ENCODE results near the gene MAN2B2. TPM values are rescaled to one million over a fixed set of nuclear protein-coding genes. Genes with fewer than 3 reads are reported as not detected.

MAN2B2 gene
- 10 to 100 TPM; 30.7 to 31.1 TPM for total RNA-seq

- peaks cover 4% of the 10 kb centered on the region for H3K36me3 ChIP-seq
- TF ChIP-seq CTCF (IDR thresholded peaks at IDR 0.05), result no peak
- H3K4me3 ChIP-seq, result peak within 1 kb of the TSS; percentile 70
- intact Hi-C loops (cut with DNase I), result no loop called here
- H3K9me3 ChIP-seq, result no peaks in the 10 kb centered on the region
- H3K9ac ChIP-seq (ENCODE audit: low read depth in 2 of 2, low read length in 2 of 2), result peak within 1 kb of the TSS; percentile 92 to 99
- peaks cover 7% of the 10 kb centered on the region for H3K4me1 ChIP-seq
- H3K27ac ChIP-seq, result peak within 1 kb of the TSS; percentile 23
- peak; percentile 92 for DNase-seq
- H3K27me3 ChIP-seq, result no peaks in the 10 kb centered on the region
These were observed at the start of gene MAN2B2 for GRCh38 chr4:6574747-6575502. Gene MAN2B2, plus strand, starts transcription at chr4:6575189. Its CDS starts 22 bp downstream, at chr4:6575211.

- no peak for TF ChIP-seq CTCF (IDR thresholded peaks at IDR 0.05)
- Histone ChIP-seq H3K4me3 (no peak overlapping the region), H3K9ac (ENCODE audit: low read depth in 2 of 2, low read length in 2 of 2) (no peak overlapping the region), H3K36me3 (no peaks in the 10 kb centered on the region), H3K4me1 (no peaks in the 10 kb centered on the region), H3K27me3 (no peaks in the 10 kb centered on the region), H3K27ac (no peak overlapping the region), H3K9me3 (no peaks in the 10 kb centered on the region)
- intact Hi-C loops (cut with DNase I), result no loop called here
- DNase-seq, result no peak
These were observed 49.5 kb upstream of the MAN2B2 start for GRCh38 chr4:6525474-6525873.

DNA sequence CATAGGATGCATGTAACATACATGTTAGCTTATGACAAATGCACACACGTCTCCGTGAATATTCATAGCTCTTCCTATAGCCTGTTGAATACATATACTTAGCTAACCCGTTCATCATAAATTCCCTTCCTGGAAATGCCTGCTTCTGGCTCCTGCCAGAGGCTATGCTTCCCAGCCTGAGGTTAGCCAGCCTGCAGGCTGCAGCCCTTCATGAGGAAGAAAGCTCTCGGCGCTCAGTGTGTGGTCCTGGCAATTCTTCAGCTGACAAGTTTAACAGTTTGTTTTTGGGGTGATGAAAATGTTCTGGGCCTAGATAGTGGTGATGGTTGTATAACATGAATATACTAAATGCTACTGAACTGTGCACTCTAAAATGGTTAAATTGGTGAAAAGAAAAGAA, 48.8 kb upstream of the MAN2B2 start:
- Histone ChIP-seq H3K9ac (ENCODE audit: low read depth in 2 of 2, low read length in 2 of 2) (no peak overlapping the region), H3K4me1 (no peaks in the 10 kb centered on the region), H3K27me3 (no peaks in the 10 kb centered on the region), H3K9me3 (no peaks in the 10 kb centered on the region), H3K4me3 (no peak overlapping the region), H3K36me3 (no peaks in the 10 kb centered on the region), H3K27ac (no peak overlapping the region)
- intact Hi-C loops (cut with DNase I), result no loop called here
- no peak for DNase-seq
- no peak for TF ChIP-seq CTCF (IDR thresholded peaks at IDR 0.05)

DNA sequence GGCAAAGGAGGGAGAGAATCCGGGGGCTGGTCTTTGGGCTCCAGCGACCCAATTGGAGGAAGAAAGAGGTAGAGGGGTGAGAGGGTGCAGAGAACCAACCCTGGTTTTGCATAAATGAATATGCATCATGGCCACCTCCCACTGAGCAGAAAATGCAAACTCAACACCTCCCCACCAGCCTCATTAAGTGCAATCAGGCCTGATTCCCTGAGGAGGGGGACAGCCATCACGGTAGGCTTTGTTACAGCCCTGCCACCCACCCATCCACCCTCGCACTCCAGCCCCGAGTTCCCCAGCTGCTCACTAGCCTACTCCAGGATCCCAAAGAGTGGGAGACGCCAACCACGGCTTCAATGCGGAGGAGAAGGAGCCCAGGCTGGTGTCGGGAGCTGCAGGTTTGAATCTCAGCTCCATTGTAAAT, 48.3 kb upstream of the MAN2B2 start:
- Histone ChIP-seq H3K36me3 (no peaks in the 10 kb centered on the region), H3K9ac (ENCODE audit: low read depth in 2 of 2, low read length in 2 of 2) (no peak overlapping the region), H3K4me1 (no peaks in the 10 kb centered on the region), H3K27ac (no peak overlapping the region), H3K27me3 (no peaks in the 10 kb centered on the region), H3K4me3 (no peak overlapping the region), H3K9me3 (no peaks in the 10 kb centered on the region)
- DNase-seq, result no peak
- intact Hi-C loops (cut with DNase I), result no loop called here
- TF ChIP-seq CTCF (IDR thresholded peaks at IDR 0.05), result no peak

- H3K27ac ChIP-seq, result no peak overlapping the region
- TF ChIP-seq CTCF (IDR thresholded peaks at IDR 0.05), result no peak
- no peak overlapping the region for H3K9ac ChIP-seq (ENCODE audit: low read depth in 2 of 2, low read length in 2 of 2)
- no peaks in the 10 kb centered on the region for H3K27me3 ChIP-seq
- H3K9me3 ChIP-seq, result no peaks in the 10 kb centered on the region
- no peak for DNase-seq
- H3K4me3 ChIP-seq, result no peak overlapping the region
- intact Hi-C loops (cut with DNase I), result no loop called here
- no peaks in the 10 kb centered on the region for H3K36me3 ChIP-seq
- no peaks in the 10 kb centered on the region for H3K4me1 ChIP-seq
These were observed 47.7 kb upstream of the MAN2B2 start for GRCh38 chr4:6527259-6527658.
